GM12878 (cell line): ENCODE data around the gene KDM1B. TPM values are rescaled to one million over a fixed set of nuclear protein-coding genes. Genes with fewer than 3 reads are reported as not detected.

Experiments used
- ATAC-seq: fragments of 200-7000 bp; cut with Tn5 transposase; 3 replicates; pipeline ENCODE4 v1.9.1; 2020; ENCODE audit warnings: mild to moderate bottlenecking, moderate library complexity
- BruUV-seq: library from RNA; stranded (reverse); fragments of 400-500 nt; replicated peaks from 2 replicates; lab custom pipeline; 2021; lab: Mats Ljungman, UMichigan
- CTCF ChIA-PET: fragments of 300-600 bp; sonication (Branson Sonifier 250); formaldehyde crosslinking; extraction: SDS; loops from one replicate; lab custom pipeline; 2021; ENCODE audit warnings: inconsistent platforms; lab: Yijun Ruan, JAX
- POLR2A ChIA-PET: fragments of 350-600 bp; formaldehyde crosslinking; extraction: SDS; loops from one replicate; lab custom pipeline; 2021; ENCODE audit warnings: inconsistent platforms; lab: Charles Lee
- RAD21 ChIA-PET: fragments of 300-600 bp; sonication (Branson Sonifier 250); formaldehyde crosslinking; loops from one replicate; lab custom pipeline; 2023; ENCODE audit warnings: antibody characterized with exemption; ENCODE audit not compliant: unreplicated experiment; lab: Charles Lee
- SMC1A ChIA-PET: fragments of 300-600 bp; sonication (Branson Sonifier 250); formaldehyde crosslinking; loops from one replicate; lab custom pipeline; 2023; ENCODE audit not compliant: unreplicated experiment, uncharacterized antibody; lab: Charles Lee
- DNase-seq: peaks from one replicate; pipeline ENCODE4 v3.0.0-alpha.2; 2011; ENCODE audit warnings: low read depth, low spot score
- FAIRE-seq: peaks from 3 replicates; lab custom pipeline; 2011; peaks lifted over from hg19 to GRCh38; lab: Jason Lieb, UNC
- H2AFZ ChIP-seq: 2 replicates; pipeline ENCODE4 v1.6.0; 2011; ENCODE audit warnings: low read depth, low read length, control low read depth; ENCODE audit not compliant: control insufficient read depth
- H3K27ac ChIP-seq: 2 replicates; pipeline ENCODE4 v1.5.1; 2011; ENCODE audit warnings: control low read depth; ENCODE audit not compliant: control insufficient read depth, insufficient read depth
- H3K27me3 ChIP-seq, 2 experiments: replicated peaks in 1 of 2; 2 replicates each; pipeline versions ENCODE4 v1.6.0 to v1.6.1; 2011; ENCODE audit warnings: low read length in 1 of 2; ENCODE audit not compliant: control insufficient read depth in 2 of 2, insufficient read depth in 2 of 2
- H3K36me3 ChIP-seq, 2 experiments: 2 replicates each; pipeline ENCODE4 v1.5.1; 2011; ENCODE audit warnings: low read length in 1 of 2; ENCODE audit not compliant: control insufficient read depth in 2 of 2, insufficient read depth in 2 of 2
- H3K4me1 ChIP-seq: 2 replicates; pipeline ENCODE4 v1.6.1; 2011; ENCODE audit warnings: mild to moderate bottlenecking, low read length, moderate library complexity, mixed read lengths; ENCODE audit not compliant: control insufficient read depth, insufficient read depth
- H3K4me2 ChIP-seq: 2 replicates; pipeline ENCODE4 v1.6.0; 2011; ENCODE audit warnings: control low read depth; ENCODE audit not compliant: control insufficient read depth, insufficient read depth
- H3K4me3 ChIP-seq: fragments of 200-600 bp; sonication (generic); 2 replicates; pipeline ENCODE4 v1.5.1; 2016
- H3K79me2 ChIP-seq: 2 replicates; pipeline ENCODE4 v1.6.0; 2011; ENCODE audit warnings: low read length; ENCODE audit not compliant: control insufficient read depth, insufficient read depth
- H3K9ac ChIP-seq: 2 replicates; pipeline ENCODE4 v1.8.0; 2011; ENCODE audit warnings: low read length, control low read depth, mixed read lengths; ENCODE audit not compliant: control insufficient read depth, insufficient read depth
- H3K9me3 ChIP-seq: replicated peaks from 3 replicates; pipeline ENCODE4 v1.5.1; 2011; ENCODE audit warnings: mild to moderate bottlenecking, low read length; ENCODE audit not compliant: control insufficient read depth, insufficient read depth
- H4K20me1 ChIP-seq: 2 replicates; pipeline ENCODE4 v1.6.0; 2011; ENCODE audit not compliant: control insufficient read depth, insufficient read depth
- BCL11A ChIP-seq: IDR thresholded peaks from 2 replicates; pipeline ENCODE4 v1.6.1; 2011; ENCODE audit warnings: low read depth, low read length
- BCL3 ChIP-seq: IDR thresholded peaks from 2 replicates; pipeline ENCODE4 v1.6.1; 2011; ENCODE audit warnings: borderline replicate concordance, low read depth, mild to moderate bottlenecking, moderate library complexity, low read length; ENCODE audit not compliant: insufficient read depth, poor library complexity, severe bottlenecking
- BHLHE40 ChIP-seq, 2 experiments: fragments of 450-650 bp in 1 of 2; IDR thresholded peaks; 2 replicates each; pipeline ENCODE4 v1.6.1; 2011 to 2017; ENCODE audit warnings: low read depth in 2 of 2, borderline replicate concordance in 1 of 2, improper control_type of control experiment in 1 of 2, low read length in 1 of 2, mild to moderate bottlenecking in 1 of 2
- CEBPB ChIP-seq, 2 experiments: fragments of 150-350 bp in 1 of 2; IDR thresholded peaks; 2 replicates each; pipeline ENCODE4 v1.6.1; 2012 to 2014; ENCODE audit warnings: low read depth in 2 of 2, low read length in 2 of 2, borderline replicate concordance in 1 of 2, inconsistent platforms in 1 of 2
- CTCF ChIP-seq, 3 experiments: IDR thresholded peaks in 2 of 3; conservative IDR thresholded peaks in 1 of 3; 2 replicates each; pipeline ENCODE4 v1.5.1; 2011; ENCODE audit warnings: low read depth in 3 of 3, low read length in 3 of 3, mild to moderate bottlenecking in 3 of 3, control low read depth in 2 of 3, moderate library complexity in 2 of 3, inconsistent platforms in 1 of 3, mixed read lengths in 1 of 3; ENCODE audit not compliant: control insufficient read depth in 2 of 3, insufficient read depth in 1 of 3; ENCODE audit errors: extremely low read depth in 1 of 3
- ESRRA ChIP-seq: IDR thresholded peaks from 2 replicates; pipeline ENCODE4 v1.6.1; 2012; ENCODE audit warnings: mild to moderate bottlenecking, low read length, improper control_type of control experiment
- GABPA ChIP-seq: IDR thresholded peaks from 2 replicates; pipeline ENCODE4 v1.6.1; 2014; ENCODE audit warnings: antibody characterized with exemption, low read depth, mild to moderate bottlenecking, inconsistent platforms
- KAT2A ChIP-seq: conservative IDR thresholded peaks from 2 replicates; pipeline ENCODE4 v1.6.1; 2011; ENCODE audit warnings: low read depth, low read length; ENCODE audit not compliant: control insufficient read depth
- MAX ChIP-seq: IDR thresholded peaks from 2 replicates; pipeline ENCODE4 v1.6.1; 2012; ENCODE audit warnings: low read depth, low read length, improper control_type of control experiment
- MEF2B ChIP-seq: fragments of 450-650 bp; IDR thresholded peaks from 2 replicates; pipeline ENCODE4 v1.6.1; 2018; ENCODE audit warnings: mild to moderate bottlenecking, moderate library complexity; ENCODE audit not compliant: partially characterized antibody, poor library complexity, severe bottlenecking
- PML ChIP-seq: IDR thresholded peaks from 2 replicates; pipeline ENCODE4 v1.6.1; 2012; ENCODE audit warnings: low read length, inconsistent platforms
- POLR2AphosphoS2 ChIP-seq: IDR thresholded peaks from 2 replicates; pipeline ENCODE4 v1.6.1; 2011; ENCODE audit warnings: low read depth, mild to moderate bottlenecking, low read length, improper control_type of control experiment, moderate library complexity
- PRDM15 ChIP-seq: fragments of 450-650 bp; formaldehyde crosslinking; IDR thresholded peaks from 2 replicates; pipeline ENCODE4 v1.4.0; 2020; ENCODE audit warnings: mild to moderate bottlenecking, moderate library complexity
- RB1 ChIP-seq: fragments of 450-650 bp; formaldehyde crosslinking; IDR thresholded peaks from 2 replicates; pipeline ENCODE4 v1.6.1; 2017; ENCODE audit warnings: mild to moderate bottlenecking, borderline replicate concordance
- SMARCA5 ChIP-seq: fragments of 450-650 bp; IDR thresholded peaks from 2 replicates; pipeline ENCODE4 v1.6.1; 2017; ENCODE audit warnings: mild to moderate bottlenecking
- SPI1 ChIP-seq: IDR thresholded peaks from 2 replicates; pipeline ENCODE4 v1.6.1; 2011; ENCODE audit warnings: low read depth, mild to moderate bottlenecking, low read length, moderate library complexity, borderline replicate concordance; ENCODE audit not compliant: insufficient read depth
- TAF1 ChIP-seq: IDR thresholded peaks from 2 replicates; pipeline ENCODE4 v1.6.1; 2011; ENCODE audit warnings: mild to moderate bottlenecking, low read depth, low read length, borderline replicate concordance
- WGBS: methylation state at CpG from one replicate; pipeline ENCODE4 v1.1.6; 2016; ENCODE audit warnings: low lambda C conversion rate; ENCODE audit not compliant: insufficient replicate concordance, insufficient coverage; ENCODE audit errors: missing lambda C conversion rate; 5-methylcytosine and 5-hydroxymethylcytosine counted together
- in situ Hi-C: fragments of 300-500 bp; cut with MboI; formaldehyde crosslinking; loops from 9 replicates; pipeline ENCODE4 v1.14.3; 2018; ENCODE audit warnings: mixed read lengths
- intact Hi-C: fragments of 100-400 bp; cut with micrococcal nuclease; formaldehyde crosslinking; loops from one replicate; pipeline ENCODE4 v1.14.2; 2022; ENCODE audit not compliant: unreplicated experiment
- polyA plus RNA-seq, 11 experiments: library from polyadenylated mRNA; depleted of rRNA in 4 of 11; unstranded in 6 of 11; stranded (reverse) in 5 of 11; fragments of >200 nt; fragmentation: Nextera tagmentation in 4 of 11; fragmentation: Illumina TruSeq in 1 of 11; extraction: Ambion mirVana in 4 of 11; extraction: Trizol in 1 of 11; gene quantifications; 1 replicate in 1 of 11; 2 replicates in 10 of 11; pipeline versions ENCODE4 v1.2.1 to v1.2.3, GENCODE V29; 2011 to 2016; ENCODE audit warnings: inconsistent platforms in 2 of 11, missing spikeins in 2 of 11, low read depth in 1 of 11
- total RNA-seq, 4 experiments: library from RNA; depleted of rRNA in 3 of 4; stranded (reverse); fragments of >200 nt in 3 of 4; fragmentation: Illumina TruSeq in 1 of 4; extraction: Trizol in 1 of 4; gene quantifications; 2 replicates each; pipeline versions ENCODE4 v1.2.1 to v1.2.3, GENCODE V29; 2013 to 2021

The KDM1B gene
- total and polyA plus RNA-seq, 10 of the 15 experiments (the other 5 are each of a cell fraction or from before 2014, with no cell fraction given), result 1.7 to 22.5 (median 13.9) TPM

GRCh38 chr6:18147160-18147559 is 8.1 kb upstream of the KDM1B start:
- no peak overlapping the region for H3K9ac ChIP-seq
- H3K27me3 ChIP-seq, result no peaks in the 10 kb centered on the region
- intact Hi-C loops, result no loop called here
- H3K4me3 ChIP-seq, result no peak overlapping the region
- peaks cover 0 to 5% of the 10 kb centered on the region in 2 experiments; a peak in 2 of 4 replicates for H3K36me3 ChIP-seq
- DNase-seq (no peak), FAIRE-seq (no peak), ATAC-seq (no peak)
- RAD21 ChIA-PET, result no interaction called here
- CTCF ChIA-PET, result no interaction called here
- no peaks in the 10 kb centered on the region for H3K79me2 ChIP-seq
- BruUV-seq, result no TSS peak
- no peak overlapping the region for H3K27ac ChIP-seq
- no peaks in the 10 kb centered on the region for H4K20me1 ChIP-seq
- 50% methylated on average over 2 of the region's 2 CpGs for WGBS
- SMC1A ChIA-PET, result interaction anchor here (1.0 kb wide), 1 partner anchor 11 kb away, joined by 3 read pairs; no protein-coding TSS in a partner anchor
- H3K4me1 ChIP-seq, result no peaks in the 10 kb centered on the region
- POLR2A ChIA-PET, result no interaction called here
- H2AFZ ChIP-seq, result no peak overlapping the region
- no peaks in the 10 kb centered on the region for H3K9me3 ChIP-seq
- in situ Hi-C loops, result no loop called here
- H3K4me2 ChIP-seq, result no peak overlapping the region
- TF ChIP-seq SMARCA5 (no peak), BHLHE40 (IDR thresholded peaks at IDR 0.05; ENCODE audit: borderline replicate concordance in 1 of 2, low read depth in 2 of 2, low read length in 1 of 2) (no peak), ESRRA (no peak), MEF2B (no peak), PML (no peak), MAX (no peak), RB1 (no peak), CEBPB (IDR thresholded peaks at IDR 0.05; ENCODE audit: borderline replicate concordance in 1 of 2, low read depth in 2 of 2, low read length in 2 of 2) (no peak), SPI1 (no peak), TAF1 (no peak), BCL3 (no peak), KAT2A (no peak), BCL11A (no peak), CTCF (IDR thresholded peaks at IDR 0.05 in 2 of 3, conservative IDR thresholded peaks at IDR 0.05 in 1 of 3; ENCODE audit: control insufficient read depth in 2 of 3, extremely low read depth in 1 of 3, insufficient read depth in 1 of 3, low read depth in 3 of 3, low read length in 3 of 3) (no peak), PRDM15 (CRISPR knock-in tag) (no peak), GABPA (no peak), POLR2AphosphoS2 (no peak)
